HCT116 (cell line): Measurements from ENCODE around the gene KRTAP9-9. TPM values are rescaled to one million over a fixed set of nuclear protein-coding genes. Genes with fewer than 3 reads are reported as not detected.

Source experiments
- ATAC-seq: fragments of 200-7000 bp; cut with Tn5 transposase; 2 replicates; pipeline ENCODE4 v1.9.1; 2020; ENCODE audit warnings: mild to moderate bottlenecking, moderate library complexity
- BruUV-seq: library from RNA; stranded (reverse); fragments of 400-500 nt; replicated peaks from 2 replicates; lab custom pipeline; 2021; lab: Mats Ljungman, UMichigan
- CTCF ChIA-PET: fragments of 300-600 bp; sonication (Branson Sonifier 250); formaldehyde crosslinking; loops from one replicate; lab custom pipeline; 2021; ENCODE audit warnings: antibody characterized with exemption; lab: Charles Lee
- POLR2A ChIA-PET: fragments of 300-600, 350-600 bp; sonication (Branson Sonifier 250); formaldehyde crosslinking; loops from one replicate; lab custom pipeline; 2021; ENCODE audit warnings: antibody characterized with exemption; lab: Charles Lee
- RAD21 ChIA-PET, 2 experiments: fragments of 300-600 bp; sonication (Branson Sonifier 250); formaldehyde crosslinking; loops; one replicate each; lab custom pipeline; 2023; ENCODE audit warnings: low total read pairs in 2 of 2; ENCODE audit not compliant: uncharacterized antibody in 2 of 2, unreplicated experiment in 2 of 2, low non-redundant PET in 1 of 2; lab: Charles Lee
- DNase-seq: peaks from one replicate; pipeline ENCODE4 v3.0.0-alpha.2; 2010; ENCODE audit warnings: low read depth, low spot score
- H2AFZ ChIP-seq: fragments of 200-600 bp; shearing (Covaris generic), sonication (generic); 2 replicates; pipeline ENCODE4 v1.6.1; 2017; ENCODE audit warnings: low read depth, mixed run types, mixed read lengths, antibody characterized with exemption, low read length; ENCODE audit not compliant: poor library complexity, severe bottlenecking
- H3K27ac ChIP-seq: 2 replicates; pipeline ENCODE4 v1.5.1; 2012; ENCODE audit warnings: low read depth, low read length
- H3K27me3 ChIP-seq: fragments of 200-600 bp; sonication (generic); 2 replicates; pipeline ENCODE4 v1.6.1; 2016; ENCODE audit warnings: mixed run types, low read length, mixed read lengths; ENCODE audit not compliant: insufficient read depth
- H3K36me3 ChIP-seq, 2 experiments: fragments of 200-500 bp in 1 of 2; fragments of 200-600 bp in 1 of 2; sonication (Bioruptor generic) in 1 of 2; sonication (generic) in 1 of 2; 2 replicates each; pipeline versions ENCODE4 v1.5.1 to v1.6.1; 2014 to 2016; ENCODE audit warnings: low read length in 2 of 2, inconsistent platforms in 1 of 2, mixed read lengths in 1 of 2, mixed run types in 1 of 2; ENCODE audit not compliant: insufficient read depth in 2 of 2, control insufficient read depth in 1 of 2
- H3K4me1 ChIP-seq, 2 experiments: fragments of 200-600 bp in 1 of 2; sonication (generic) in 1 of 2; 2 replicates each; pipeline versions ENCODE4 v1.5.1 to v1.6.1; 2012 to 2017; ENCODE audit warnings: low read length in 2 of 2, inconsistent platforms in 1 of 2, mild to moderate bottlenecking in 1 of 2, mixed read lengths in 1 of 2, mixed run types in 1 of 2, moderate library complexity in 1 of 2; ENCODE audit not compliant: insufficient read depth in 2 of 2, control insufficient read depth in 1 of 2
- H3K4me2 ChIP-seq: fragments of 200-600 bp; sonication (generic); 2 replicates; pipeline ENCODE4 v1.6.1; 2017; ENCODE audit warnings: mixed run types, low read length, mixed read lengths
- H3K4me3 ChIP-seq, 2 experiments: fragments of 200-600 bp in 1 of 2; sonication (generic) in 1 of 2; replicated peaks in 1 of 2; 2 replicates each; pipeline ENCODE4 v1.5.1; 2011 to 2016; ENCODE audit warnings: low read length in 2 of 2, control low read depth in 1 of 2, low read depth in 1 of 2, mild to moderate bottlenecking in 1 of 2, mixed read lengths in 1 of 2, mixed run types in 1 of 2
- H3K79me2 ChIP-seq: fragments of 200-600 bp; sonication (generic); 2 replicates; pipeline ENCODE4 v1.6.1; 2017; ENCODE audit warnings: mild to moderate bottlenecking, mixed run types, low read length, moderate library complexity, mixed read lengths; ENCODE audit not compliant: insufficient read depth
- H3K9ac ChIP-seq: fragments of 200-600 bp; sonication (generic); 2 replicates; pipeline ENCODE4 v1.6.1; 2016; ENCODE audit warnings: low read length, mixed read lengths
- H3K9me2 ChIP-seq: fragments of 200-600 bp; sonication (generic), shearing (Covaris generic); 2 replicates; pipeline ENCODE4 v1.6.1; 2017; ENCODE audit warnings: mixed run types, mild to moderate bottlenecking, moderate library complexity; ENCODE audit not compliant: insufficient read depth
- H3K9me3 ChIP-seq, 2 experiments: fragments of 200-500 bp in 1 of 2; fragments of 200-600 bp in 1 of 2; sonication (Bioruptor generic) in 1 of 2; sonication (generic) in 1 of 2; 2 replicates each; pipeline ENCODE4 v1.6.1; 2014 to 2017; ENCODE audit warnings: low read length in 2 of 2, mixed read lengths in 2 of 2, inconsistent platforms in 1 of 2, low read depth in 1 of 2, mild to moderate bottlenecking in 1 of 2, mixed run types in 1 of 2, moderate library complexity in 1 of 2; ENCODE audit not compliant: control insufficient read depth in 1 of 2, insufficient read depth in 1 of 2
- H4K20me1 ChIP-seq: fragments of 200-600 bp; sonication (generic), shearing (Covaris generic); 2 replicates; pipeline ENCODE4 v1.6.1; 2017; ENCODE audit warnings: mixed run types, mild to moderate bottlenecking, moderate library complexity; ENCODE audit not compliant: insufficient read depth
- ATF3 ChIP-seq: IDR thresholded peaks from 2 replicates; pipeline ENCODE4 v1.6.1; 2012
- EGR1 ChIP-seq: IDR thresholded peaks from 2 replicates; pipeline ENCODE4 v1.6.1; 2012; ENCODE audit warnings: low read depth
- EZH2 ChIP-seq: fragments of 200-600 bp; sonication (generic); IDR thresholded peaks from 2 replicates; pipeline ENCODE4 v1.6.1; 2017; ENCODE audit warnings: antibody characterized with exemption, mixed run types
- EZH2phosphoT487 ChIP-seq: fragments of 200-600 bp; IDR thresholded peaks from 2 replicates; pipeline ENCODE4 v1.6.1; 2018; ENCODE audit warnings: antibody characterized with exemption, borderline replicate concordance
- JUND ChIP-seq: IDR thresholded peaks from 2 replicates; pipeline ENCODE4 v1.6.1; 2012
- POLR2A ChIP-seq: IDR thresholded peaks from 2 replicates; pipeline ENCODE4 v1.7.0; 2011; ENCODE audit warnings: borderline replicate concordance; ENCODE audit not compliant: insufficient read depth, insufficient read length; ENCODE audit errors: extremely low read depth
- POLR2AphosphoS5 ChIP-seq: IDR thresholded peaks from 2 replicates; pipeline ENCODE4 v1.6.1; 2011; ENCODE audit warnings: mild to moderate bottlenecking, low read depth, low read length, moderate library complexity
- SRF ChIP-seq: IDR thresholded peaks from 2 replicates; pipeline ENCODE4 v1.6.1; 2012; ENCODE audit warnings: low read depth
- ZBTB33 ChIP-seq: IDR thresholded peaks from 2 replicates; pipeline ENCODE4 v1.6.1; 2011; ENCODE audit warnings: mild to moderate bottlenecking, low read length, moderate library complexity; ENCODE audit not compliant: insufficient replicate concordance; ENCODE audit errors: extremely low read depth
- ZNF274 ChIP-seq: fragments of 200-500 bp; sonication (Bioruptor generic); IDR thresholded peaks from 2 replicates; pipeline ENCODE4 v1.6.1; 2014; ENCODE audit warnings: mild to moderate bottlenecking, low read depth, low read length, inconsistent platforms
- intact Hi-C: fragments of 100-400 bp; cut with micrococcal nuclease; formaldehyde crosslinking; loops from 2 replicates; pipeline ENCODE4 v1.10.0; 2022
- total RNA-seq: library from RNA; stranded (reverse); gene quantifications from one replicate; pipeline ENCODE4 v1.2.1, GENCODE V29; 2021; ENCODE audit not compliant: unreplicated experiment

The KRTAP9-9 gene
- total RNA-seq, 1 experiment from 2014 or later, result not detected

- H3K9ac ChIP-seq, result no peak within 1 kb of the TSS
- TF ChIP-seq ZBTB33, result no peak
- TF ChIP-seq SRF, result no peak
- no peak for TF ChIP-seq EZH2
- no peak for TF ChIP-seq POLR2A
- TF ChIP-seq ZNF274, result no peak
- TF ChIP-seq JUND, result no peak
- no peak for TF ChIP-seq ATF3
- no peak for TF ChIP-seq POLR2AphosphoS5
- TF ChIP-seq EZH2phosphoT487, result no peak
- no peak for TF ChIP-seq EGR1
- TF ChIP-seq, all 23 proteins: peak for 0
- Histone ChIP-seq H3K27ac (no peak within 1 kb of the TSS), H3K4me2 (no peak within 1 kb of the TSS), H4K20me1 (no peaks in the 10 kb centered on the region), H3K27me3 (no peaks in the 10 kb centered on the region), H3K9me2 (no peaks in the 10 kb centered on the region), H3K4me1 (no peaks in the 10 kb centered on the region), H3K9me3 (peaks cover 0 to 14% of the 10 kb centered on the region in 2 experiments; a peak in 1 of 4 replicates), H2AFZ (no peak within 1 kb of the TSS), H3K79me2 (no peaks in the 10 kb centered on the region), H3K36me3 (no peaks in the 10 kb centered on the region), H3K4me3 (no peak within 1 kb of the TSS)
- no TSS peak for BruUV-seq
- ChIA-PET POLR2A (no interaction called here), CTCF (no interaction called here), RAD21 (no interaction called here)
- ATAC-seq (no peak), DNase-seq (no peak)
- intact Hi-C loops, result no loop called here
Observed at GRCh38 chr17:41301916-41302901, 47.0 kb downstream of the KRTAP9-9 start, which contains the start of gene KRTAP29-1. KRTAP29-1 (minus strand) TSS chr17:41302851; CDS start chr17:41302851, 0 bp downstream.
